GM19395 (cell line): Measurements from ENCODE around the gene RDX.
"Not testable (repeated sequence)": the region's sequence is repeated elsewhere in the genome, so short reads cannot be mapped to it uniquely, and the experiment has no call there.

Source experiments
- ATAC-seq: cut with Tn5 transposase; IDR thresholded peaks from one replicate; pipeline ENCODE4 v1.9.1; 2021; ENCODE audit warnings: mild to moderate bottlenecking, moderate library complexity; ENCODE audit not compliant: unreplicated experiment

Gene RDX

DNA sequence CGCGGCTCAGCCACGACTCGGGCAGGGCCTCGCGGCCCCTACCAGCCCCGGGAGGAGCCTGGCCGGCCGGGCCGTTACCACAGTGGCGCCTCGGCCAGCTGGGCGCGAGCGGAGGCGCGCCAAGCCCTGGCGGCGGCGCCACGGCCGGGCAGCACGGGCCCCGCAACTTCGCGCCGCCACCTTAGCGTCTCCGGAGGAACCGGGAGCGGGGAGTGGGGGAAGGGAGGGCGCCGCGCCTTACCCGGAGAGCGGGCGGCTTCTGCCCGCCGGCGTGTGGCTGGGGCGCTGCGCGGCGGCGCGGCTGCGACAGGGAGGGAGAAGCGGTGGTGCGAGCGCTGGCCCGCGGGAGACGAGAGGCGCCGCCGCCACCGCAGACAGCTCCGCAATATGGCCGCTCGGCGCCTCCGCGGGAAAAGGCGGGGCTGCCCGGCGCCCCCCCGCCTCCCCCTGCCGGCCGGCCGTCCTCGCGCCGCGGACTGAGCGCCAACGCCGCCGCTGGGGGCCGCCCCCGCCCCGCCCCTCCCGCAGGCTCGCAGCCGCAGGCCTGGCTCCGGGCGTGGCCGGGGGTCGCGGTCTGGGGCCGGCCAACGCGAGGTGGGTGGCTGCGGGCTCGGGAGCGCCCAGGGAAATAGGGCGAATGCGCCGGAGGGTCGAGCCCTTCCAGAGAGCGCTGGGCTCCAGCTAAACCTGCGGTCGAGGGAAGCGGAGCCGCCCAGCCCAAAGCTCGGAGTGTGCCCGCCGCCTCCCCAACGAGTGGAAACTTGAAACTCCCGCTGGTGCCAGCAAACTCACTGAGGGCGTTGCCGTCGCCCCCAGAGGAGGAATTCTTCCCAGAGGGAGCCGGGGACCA, at the start of gene RDX:
RDX (minus strand) TSS at position 389 of the 850 bp plus-strand sequence. CDS start 16,922 bp downstream, outside the sequence.
- peak; percentile 67 for ATAC-seq

DNA sequence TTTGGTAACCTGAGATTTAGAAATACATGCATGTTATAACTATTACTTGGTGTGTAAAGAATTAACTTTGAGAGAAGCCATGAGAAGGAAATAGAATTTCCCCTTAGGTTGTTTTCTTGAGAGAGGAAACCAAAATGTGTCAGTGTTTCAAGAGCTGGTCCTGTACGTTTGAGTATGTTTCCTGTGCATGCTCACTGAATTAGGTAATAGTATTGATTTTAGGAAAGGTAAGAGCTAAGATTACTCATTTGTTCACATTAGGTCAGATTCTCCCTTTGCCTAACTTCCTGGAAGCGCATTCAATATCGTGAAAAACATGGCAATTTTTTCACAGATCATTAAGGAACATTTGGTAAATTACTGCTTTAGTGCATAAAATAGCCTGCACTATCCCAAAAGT, 49.3 kb upstream of the RDX start:
- peak; percentile 52 for ATAC-seq

DNA sequence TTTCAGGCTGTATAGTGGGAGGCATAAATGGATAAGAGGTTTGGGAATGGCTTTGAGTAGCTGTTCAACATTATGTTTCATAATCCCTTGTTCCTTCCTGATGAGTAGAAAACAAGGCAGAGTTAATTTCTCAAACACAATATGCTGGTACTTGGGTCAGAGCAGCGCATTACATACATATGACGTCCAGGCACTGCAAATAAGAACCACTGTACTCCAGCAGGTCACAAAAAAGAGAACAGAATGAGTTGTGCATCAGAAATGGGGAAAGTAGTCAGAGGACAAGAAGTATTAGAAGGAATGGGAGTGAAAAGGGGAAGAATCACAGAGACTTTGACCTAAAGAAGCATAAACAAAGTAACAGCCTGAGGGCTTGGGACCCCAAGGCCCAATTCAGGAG, 44.0 kb upstream of the RDX start:
- ATAC-seq, result no peak

DNA sequence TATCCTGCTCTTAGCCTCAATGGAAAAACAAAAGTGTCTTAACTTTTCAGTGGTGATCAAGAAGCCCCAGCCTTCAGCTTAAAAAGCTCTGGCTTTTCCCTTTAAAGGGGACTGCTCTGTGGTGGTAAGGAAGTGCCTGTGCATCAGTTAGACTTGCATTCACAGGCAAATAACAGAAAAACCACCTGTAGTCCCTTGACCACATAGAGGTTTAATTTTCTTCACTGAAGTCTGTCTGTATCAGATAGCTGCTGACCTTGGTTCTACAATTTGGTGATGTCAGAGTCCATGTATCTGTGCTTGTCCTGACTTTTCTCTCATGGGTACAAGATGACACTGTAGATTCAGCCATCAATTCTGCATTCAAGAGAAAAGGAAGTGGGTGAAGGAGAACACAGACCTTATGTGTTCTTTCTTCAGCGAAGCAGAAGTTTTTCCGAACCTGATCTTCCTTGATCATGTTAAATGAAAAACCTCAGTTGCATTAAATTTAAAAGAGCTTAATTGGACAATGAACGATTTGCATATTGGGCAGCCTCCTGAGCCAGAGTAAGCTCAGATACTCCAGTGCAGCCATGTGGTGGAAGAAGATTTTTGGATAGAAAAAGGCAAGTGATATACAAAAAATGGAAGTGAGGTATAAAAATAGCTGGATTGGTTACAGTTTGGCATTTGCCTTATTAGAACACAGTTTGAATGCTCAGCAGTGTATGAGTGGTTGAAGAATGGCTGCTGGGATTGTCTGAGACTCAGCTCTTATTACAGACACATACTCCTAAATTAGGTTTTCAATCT, 43.2 kb upstream of the RDX start:
- ATAC-seq, result peak; percentile 51

DNA sequence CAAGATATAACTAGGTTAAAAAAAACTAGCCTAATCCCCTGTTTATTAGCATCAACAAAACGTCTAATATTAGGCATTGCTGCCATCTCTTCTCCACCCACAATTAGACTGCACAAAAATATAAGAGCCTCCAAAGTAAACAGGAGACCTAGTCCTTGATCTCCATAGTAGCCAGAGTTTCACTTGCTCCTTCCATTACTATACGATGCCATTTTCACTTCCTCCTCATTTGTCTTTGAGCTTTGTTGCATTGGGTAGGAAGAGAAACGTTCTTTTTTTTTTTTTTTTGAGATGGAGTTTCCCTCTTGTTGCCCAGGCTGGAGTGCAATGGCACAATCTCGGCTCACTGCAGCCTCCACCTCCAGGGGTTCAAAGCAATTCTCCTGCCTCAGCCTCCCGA, 42.3 kb upstream of the RDX start:
- ATAC-seq, result peak; percentile 45

DNA sequence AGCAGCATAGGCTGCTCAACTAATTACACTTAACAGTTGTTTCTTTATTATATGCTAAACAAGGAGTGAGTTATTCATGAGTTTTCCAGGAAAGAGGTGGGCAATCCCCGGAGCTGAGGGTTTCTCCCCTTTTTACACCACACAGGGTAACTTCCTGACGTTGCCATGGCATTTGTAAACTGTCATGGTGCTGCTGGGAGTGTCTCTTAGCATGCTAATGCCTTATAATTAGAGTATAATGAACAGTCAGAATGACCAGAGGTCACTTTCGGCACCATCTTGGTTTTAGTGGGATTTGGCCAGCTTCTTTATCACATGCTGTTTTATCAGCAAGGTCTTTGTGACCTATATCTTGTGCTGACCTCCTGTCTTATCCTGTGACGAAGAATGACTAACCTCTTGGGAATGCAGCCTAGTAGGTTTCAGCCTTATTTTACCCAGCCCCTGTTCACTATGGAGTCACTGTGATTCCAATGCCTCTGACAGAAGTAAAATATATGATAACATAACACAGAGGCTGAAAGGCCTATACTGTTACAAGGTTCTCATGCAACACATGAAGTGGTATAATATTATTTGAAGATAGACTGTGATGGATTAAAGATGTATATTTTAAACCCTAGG, 41.3 kb upstream of the RDX start:
- ATAC-seq, result no peak

DNA sequence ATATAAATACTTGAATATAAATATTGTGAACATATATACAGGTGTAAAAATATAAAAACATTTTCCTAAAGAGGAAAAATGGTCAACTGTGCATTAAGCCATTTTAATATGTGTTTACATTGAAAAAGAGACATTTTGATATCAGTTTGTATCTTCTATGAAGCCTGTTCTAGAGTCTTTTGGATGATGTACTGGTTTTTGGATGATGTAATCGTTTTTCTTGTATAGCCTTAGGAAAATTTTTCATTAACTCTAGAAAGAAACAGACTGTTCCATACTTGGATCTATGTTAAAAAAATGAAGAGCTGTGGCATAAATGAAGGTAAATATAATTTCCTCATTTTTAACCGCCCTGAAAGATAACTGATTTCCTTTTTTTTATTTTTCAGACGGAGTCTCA, 39.6 kb upstream of the RDX start:
- ATAC-seq, result no peak

DNA sequence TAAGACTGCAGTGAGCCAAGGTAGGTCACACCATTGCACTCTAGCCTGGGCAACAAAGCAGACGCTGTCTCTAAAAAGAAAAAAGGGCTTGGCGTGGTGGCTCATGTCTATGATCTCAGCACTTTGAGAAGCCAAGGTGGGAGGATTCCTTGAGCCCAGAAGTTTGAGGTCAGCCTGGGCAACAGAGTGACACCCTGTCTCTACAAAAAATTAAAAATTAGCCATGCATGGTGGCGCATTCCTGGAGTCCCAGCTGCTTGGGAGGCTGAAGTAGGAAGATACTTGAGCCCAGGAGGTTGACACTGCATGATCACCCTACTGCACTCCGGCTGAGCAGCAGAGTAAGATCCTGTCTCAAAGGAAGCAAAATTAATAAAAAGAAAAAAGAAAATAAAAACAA, 38.9 kb upstream of the RDX start:
- no peak for ATAC-seq

DNA sequence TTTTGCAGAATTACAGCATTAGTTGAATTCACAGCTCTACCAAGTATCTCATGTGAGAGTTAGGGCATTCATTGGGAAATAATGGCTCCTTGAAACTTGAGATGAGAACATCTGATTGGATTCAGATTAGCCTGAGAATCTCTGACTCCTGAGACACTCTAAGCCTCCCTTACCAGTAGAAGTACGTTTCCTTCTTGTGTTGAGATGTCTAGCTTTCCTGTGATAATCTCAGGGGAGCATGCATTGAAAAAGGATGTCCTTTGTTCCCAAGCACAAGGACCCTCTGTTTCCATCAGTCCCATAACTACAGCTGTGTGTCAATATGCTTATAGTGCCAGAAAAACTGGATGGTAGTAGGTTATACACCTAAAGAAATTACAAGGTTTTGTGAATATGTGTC, 35.2 kb upstream of the RDX start:
- no peak for ATAC-seq

DNA sequence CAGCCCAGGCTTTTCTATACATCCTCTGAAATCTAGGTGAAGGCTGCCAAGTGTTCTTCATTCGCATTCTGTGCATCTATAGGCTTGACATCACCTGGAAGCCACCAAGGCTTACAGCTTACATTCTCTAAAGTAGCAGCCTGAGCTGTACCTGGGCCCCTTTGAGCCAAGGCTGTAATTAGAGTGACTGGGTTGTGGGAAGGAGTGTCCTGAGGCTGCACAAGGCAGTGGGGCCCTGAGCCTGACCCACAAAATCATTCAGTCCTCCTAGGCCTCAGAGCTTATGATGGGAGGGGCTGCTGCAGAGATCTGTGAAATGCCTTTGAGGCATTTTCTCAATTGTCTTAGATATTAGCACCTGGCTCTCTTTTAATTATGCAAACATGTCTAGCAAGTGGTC, 33.0 kb upstream of the RDX start:
- no peak for ATAC-seq

DNA sequence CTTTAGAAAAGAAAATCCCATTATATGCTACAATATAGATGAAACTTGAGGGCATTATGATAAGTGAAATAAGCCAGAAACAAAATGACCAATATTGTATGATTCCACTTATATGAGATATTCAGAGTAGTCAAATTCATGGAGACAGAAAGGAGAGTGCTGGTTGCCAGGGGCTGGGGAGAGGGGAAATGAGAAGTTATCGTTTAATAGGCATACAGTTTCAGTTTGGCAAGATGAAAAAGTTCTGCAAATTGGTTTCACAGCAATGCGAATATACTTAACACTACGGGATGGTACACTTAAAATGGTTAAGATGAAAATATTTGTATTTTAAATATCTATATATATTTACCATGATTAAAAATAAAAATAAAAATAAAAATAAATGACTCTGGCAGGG, 31.1 kb upstream of the RDX start:
- ATAC-seq, result peak; percentile 34

DNA sequence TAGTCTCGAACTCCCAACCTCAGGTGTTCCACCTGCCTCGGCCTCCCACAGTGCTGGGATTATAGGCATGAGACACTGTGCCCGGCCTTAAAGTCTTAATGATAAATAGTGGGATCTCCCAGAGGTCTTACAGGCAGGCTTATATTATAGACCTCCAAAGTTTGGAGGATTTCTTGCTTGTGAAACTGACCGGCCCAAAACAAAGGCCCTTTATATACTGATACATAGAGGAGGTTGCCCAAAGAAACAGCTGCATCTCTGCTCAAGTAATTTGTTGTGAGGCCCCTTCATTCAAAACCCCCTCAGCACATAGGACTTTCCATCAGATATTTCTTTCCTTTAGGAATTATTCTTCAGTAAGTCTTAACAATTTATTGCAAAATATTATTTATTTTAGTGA, 27.4 kb upstream of the RDX start:
- ATAC-seq, result no peak

DNA sequence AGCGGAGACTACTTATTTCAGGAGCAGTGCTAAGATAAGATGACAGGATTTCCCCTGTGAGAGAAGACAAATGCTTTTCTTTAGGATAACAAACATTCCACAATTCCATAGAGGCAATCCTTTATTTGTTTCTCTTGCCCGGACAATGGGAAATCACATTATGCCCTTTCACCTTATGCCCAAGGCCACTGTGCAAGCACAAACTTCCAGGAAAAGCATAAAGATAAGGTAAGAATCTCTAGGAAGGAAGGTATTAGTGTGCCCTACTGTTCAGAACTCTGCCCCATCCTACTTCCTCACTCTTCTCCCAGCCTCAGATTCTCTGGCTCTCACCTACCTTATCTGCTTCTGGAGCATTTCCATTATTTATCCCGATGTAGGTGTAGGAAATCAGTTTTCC, 23.1 kb upstream of the RDX start:
- ATAC-seq, result no peak

DNA sequence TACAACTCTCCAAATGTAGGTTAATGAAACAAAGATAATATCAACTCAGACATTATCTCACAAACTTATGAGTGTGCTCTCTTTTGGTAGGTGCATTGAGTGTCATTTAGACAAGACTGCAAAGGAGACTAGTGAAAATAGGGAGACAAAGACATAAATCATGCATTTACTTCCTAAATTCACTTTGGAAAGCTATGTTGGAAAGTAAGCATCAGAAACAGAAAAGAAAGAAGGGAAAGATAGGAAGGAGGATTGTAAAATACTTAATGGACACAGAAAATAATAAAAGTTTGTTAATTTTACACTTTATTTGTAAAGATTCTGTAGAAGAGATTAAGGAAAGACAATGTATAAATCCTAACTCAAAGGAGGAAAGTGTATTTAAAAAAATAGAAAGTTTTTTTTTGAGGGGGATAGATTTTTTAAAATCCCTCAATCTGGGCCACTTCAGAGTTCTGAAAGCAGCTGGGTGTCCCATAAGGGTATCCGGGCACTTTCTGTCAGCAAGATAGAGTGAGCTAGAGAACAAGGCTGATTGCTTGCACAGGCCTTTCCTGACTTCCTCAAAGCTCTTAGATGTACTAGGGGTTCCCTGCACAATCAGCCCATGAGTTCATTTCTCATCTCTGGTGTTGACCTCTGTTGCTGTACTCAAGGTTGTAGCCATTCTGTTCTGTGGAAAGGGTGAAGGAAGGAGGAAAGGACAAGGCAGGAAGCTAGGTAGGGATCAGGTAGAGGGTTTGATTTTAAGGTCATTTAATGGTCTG, 22.4 kb upstream of the RDX start:
- no peak for ATAC-seq

DNA sequence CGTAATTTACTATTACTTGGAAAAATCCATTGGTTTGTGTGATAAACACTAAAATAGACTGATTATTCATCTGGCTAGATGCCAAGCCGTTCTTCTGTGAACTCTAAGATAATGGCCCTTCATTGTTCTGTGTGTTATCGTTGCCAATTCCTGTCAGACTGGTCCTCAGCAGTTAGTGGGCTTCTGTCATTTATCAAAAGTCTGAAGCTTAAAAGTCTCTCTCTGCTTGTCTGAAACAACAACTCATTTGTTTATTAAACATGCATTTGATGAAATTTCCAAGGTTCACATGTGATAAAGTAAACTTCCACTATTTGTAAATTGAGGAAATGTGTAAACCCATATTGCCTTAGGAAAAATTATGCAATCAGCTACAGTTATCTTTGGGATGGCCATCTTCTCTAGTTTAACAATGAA, 21.1 kb upstream of the RDX start:
- no peak for ATAC-seq

DNA sequence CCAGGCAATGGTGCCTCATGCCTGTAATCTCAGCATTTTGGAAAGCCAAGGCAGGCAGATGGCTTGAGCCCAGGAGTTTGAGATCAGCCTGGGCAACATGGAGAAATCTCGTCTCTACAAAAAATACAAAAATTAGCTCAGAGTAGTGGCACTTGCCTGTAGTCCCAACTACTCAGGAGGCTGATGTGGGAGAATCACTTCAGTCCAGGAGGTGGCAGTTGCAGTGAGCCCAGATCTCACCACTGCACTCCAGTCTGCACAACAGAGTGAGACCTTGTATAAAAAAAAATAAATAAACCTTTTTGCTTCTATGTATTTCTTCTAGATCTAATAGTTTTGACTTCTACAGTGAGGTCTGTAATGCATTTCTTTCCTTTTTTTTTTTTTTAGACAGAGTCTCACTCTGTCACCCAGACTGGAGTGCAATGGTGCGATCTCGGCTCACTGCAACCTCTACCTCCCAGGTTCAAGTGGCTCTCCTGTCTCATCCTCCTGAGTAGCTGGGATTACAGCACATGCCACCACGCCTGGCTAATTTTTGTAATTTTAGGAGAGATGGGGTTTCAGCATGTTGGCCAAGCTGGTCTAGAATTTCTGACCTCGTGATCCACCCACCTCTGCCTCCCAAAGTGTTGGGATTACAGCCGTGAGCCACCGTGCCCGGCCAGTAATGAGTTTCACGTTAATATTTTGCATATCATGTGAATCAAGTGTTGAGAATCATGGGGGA, 18.1 kb upstream of the RDX start:
- ATAC-seq, result no peak

DNA sequence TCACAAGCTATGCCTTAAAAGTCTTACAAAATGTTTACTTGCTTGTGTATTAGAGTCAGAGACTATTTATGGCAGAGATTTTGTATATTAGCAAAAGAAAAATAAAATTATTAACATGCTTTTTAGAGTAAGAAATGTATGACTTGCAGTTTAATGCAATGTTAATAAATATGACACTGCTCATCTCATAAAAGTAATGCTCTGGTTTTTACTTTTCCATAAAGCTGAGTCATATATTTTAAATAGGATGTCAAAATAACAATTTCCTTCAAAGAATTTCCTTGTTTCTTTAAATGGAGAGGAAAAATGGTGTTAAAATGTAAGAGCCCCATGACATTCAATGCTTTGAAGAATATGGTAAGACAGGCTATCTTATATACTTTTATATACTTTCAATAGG, 16.3 kb upstream of the RDX start:
- ATAC-seq, result no peak

DNA sequence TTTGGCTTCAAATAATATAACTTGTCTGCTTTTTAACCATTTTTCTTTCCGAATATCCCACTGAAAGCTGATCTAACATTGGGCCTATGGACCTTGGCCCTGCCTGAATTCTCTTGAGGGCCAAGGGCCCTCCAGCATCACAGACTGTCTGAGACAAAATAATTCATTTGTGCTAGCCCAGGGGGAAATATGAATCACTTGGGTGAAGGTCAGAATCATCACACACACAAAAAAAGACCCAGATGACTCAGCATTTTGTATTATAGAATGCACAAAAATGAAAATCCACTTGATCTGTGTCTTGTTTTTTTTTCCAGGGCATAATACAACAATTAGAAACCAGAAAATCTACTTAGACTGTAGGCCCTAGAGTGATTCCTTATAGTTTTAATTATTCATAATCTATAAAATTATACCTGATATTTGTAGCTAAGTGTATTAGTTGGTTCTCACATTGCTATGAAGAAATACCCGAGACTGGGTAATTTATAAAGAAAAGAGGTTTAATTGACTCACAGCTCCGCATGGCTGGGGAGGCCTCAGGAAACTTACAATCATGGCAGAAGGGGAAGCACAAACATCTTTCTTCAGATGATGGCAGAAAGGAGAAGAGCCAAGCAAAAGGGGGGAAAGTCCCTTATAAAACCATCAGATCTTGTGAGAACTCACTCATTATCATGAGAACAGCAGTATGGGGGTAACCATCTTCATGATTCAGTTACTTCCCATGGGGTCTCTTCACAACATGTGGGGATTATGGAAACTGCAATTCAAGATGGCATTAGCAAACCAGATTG, 15.6 kb upstream of the RDX start:
- no peak for ATAC-seq

DNA sequence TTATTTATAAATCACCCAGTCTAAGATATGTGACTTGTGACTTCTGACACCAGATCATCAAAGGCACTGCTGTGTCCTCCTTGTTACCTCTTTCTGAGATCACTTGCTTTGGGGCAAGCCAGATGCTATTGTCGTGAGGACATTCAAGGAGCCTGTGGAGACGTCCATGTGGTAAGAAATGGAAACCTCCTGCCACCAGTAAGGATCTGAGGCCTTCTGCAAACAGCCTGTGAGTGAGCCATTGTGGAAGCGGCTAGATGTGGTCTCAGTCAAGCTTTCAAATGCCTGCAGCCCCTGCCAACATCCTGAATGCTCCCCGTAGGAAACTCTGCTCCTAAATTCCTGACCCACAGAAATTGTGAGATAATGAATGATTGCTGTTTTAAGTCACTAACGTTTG, 11.7 kb upstream of the RDX start:
- no peak for ATAC-seq

DNA sequence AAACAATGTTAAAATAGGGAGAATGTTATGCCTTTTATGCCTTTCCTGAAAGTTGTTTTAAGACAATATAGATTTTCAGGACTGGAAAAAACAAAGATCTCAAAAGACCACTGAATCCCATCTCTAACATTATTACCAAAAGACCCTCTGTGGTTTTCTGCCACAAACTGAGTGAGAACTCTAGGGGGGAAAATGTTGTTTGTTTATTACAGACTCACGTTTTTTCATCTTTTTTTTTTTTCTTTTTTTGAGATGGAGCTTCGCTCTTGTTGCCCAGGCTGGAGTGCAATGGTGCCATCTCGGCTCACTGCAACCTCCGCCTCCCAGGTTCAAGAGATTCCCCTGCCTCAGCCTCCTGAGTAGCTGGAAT, 9.6 kb upstream of the RDX start:
- ATAC-seq, result not testable (repeated sequence)
